ENCODE measurements around the gene ITGAV.

GRCh38 chr2:186639939-186640338 is 50.1 kb downstream of the ITGAV start:
- TF ChIP-seq CTCF (IDR thresholded peaks at IDR 0.05; ENCODE audit: poor library complexity) (no peak), EZH2 (IDR thresholded peaks at IDR 0.05; ENCODE audit: borderline replicate concordance) (no peak)

Data from hepatocyte (in vitro differentiated cells).